GM19193 (cell line): Measurements from ENCODE around the gene GTPBP2.

Experiments
- POLR2A ChIP-seq: IDR thresholded peaks from 4 replicates; pipeline ENCODE4 v1.6.1; 2011; ENCODE audit not compliant: insufficient read depth, insufficient read length; ENCODE audit errors: extremely low read depth

The GTPBP2 gene

DNA sequence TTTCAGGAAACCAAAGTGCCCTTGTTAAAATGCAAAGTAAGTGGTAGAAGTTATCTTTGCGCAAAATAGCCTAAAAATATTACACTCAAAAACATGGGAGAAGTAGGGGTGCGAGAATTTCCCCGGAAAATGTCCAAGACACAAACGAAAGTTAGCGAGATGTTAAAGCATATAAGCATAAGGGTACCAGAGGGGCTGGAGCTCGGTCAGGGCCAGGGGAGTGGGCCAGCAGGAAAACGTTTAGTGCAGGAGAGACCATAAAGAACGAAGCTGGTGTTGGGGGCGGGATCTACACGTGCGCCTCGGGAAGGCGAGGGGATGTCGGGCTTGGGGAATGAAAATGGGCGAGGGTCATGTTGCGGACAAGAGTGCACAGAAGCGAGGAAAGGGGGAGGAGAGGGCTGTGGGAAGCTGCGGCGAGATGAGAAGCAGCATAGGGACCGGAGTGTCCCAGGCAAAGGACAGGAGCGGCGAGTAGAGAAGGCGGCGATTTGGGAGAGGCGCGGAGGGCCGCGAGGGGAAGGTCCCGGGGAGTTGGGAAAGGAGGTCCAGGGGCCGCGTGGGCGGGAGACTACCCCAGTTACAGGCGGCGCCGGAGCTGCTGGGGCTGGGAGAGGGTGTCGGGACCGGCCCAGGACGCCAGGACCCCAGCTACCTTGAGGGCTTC, 53.8 kb downstream of the GTPBP2 start:
- TF ChIP-seq POLR2A = no peak

DNA sequence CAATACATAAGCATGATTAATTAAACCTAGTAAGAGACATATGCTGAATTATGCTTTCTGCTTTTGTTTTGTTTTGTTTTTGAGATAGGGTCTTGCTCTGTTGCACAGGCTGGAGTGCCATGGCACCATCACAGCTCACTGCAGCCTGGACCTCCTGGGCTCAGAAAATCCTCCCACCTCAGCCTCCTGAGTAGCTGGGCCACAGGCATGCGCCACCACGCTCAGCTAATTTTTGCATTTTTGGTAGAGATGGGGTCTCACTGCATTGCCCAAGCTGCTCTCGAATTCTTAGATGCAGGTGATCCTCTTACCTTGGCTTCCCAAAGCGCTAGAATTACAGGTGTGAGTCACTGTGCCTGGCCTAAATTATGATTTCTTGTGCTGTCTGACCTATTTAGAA, 57.0 kb downstream of the GTPBP2 start:
- no peak for TF ChIP-seq POLR2A

DNA sequence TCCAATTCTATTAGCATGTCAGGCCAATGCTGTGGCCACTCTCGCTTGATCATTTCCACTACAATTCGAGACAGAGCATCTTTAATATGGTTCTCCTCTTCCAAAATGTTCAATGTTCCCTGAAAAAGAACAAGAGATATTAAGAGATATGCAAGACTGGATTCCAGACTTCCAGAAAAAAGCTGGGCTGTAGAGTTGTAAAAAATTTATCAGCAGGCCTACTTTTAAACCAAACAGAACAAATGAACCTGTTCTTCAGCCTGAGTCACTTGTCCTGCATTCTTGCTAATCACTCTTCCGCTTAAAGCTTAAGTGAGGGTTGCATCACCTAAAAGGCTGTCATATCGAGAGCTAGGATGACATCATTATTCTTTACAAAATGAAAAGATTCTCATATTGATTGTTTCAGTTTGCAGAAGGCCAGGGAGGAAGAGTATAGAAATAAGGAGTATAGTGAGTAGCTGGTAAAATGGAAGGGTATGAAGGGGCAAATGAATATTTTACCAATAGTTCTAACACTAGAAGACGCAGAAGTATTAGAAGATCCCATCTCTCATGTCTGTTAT, 58.1 kb downstream of the GTPBP2 start:
- TF ChIP-seq POLR2A = no peak
